ENCODE measurements around the gene ZG16.
"Not testable (repeated sequence)": the region's sequence is repeated elsewhere in the genome, so short reads cannot be mapped to it uniquely, and the experiment has no call there.

ZG16 gene, protein sequence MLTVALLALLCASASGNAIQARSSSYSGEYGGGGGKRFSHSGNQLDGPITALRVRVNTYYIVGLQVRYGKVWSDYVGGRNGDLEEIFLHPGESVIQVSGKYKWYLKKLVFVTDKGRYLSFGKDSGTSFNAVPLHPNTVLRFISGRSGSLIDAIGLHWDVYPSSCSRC

DNA sequence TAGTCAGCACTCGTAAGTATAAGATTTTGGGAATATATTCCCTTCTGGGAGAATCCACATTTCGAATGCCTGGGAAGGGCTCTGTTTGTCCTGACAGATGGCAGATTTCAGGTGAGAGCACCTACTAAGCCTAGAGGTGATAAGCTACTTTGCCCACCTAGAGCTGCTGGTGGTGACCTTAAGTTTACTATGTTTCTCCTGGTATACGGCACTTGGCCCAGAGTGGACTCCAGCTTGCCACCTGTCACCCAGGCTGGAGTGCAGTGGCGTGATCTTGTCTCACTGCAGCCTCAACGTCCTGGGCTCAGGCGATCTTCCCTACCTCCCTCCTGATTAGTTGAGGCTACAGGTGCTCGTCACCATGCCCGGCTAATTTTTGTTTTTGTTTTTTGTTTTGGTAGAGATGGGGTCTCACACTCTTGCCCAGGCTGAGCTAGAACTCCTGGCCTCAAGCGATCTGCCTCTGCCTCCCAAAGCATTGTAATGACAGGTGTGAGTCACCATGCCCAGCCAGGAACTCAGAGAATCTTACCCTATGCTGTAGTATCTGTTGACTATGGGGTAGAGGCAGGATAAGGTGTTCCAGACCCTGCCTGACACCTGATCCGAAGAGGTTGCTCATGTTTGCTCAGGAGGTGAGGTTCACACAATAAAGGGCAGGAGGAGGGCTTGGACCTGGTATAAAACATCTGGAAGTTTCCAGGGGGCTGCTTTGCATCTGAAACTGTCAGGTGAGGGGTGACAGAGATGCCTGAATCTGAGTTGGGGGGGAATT lies at the start of gene ZG16:
TSS of gene ZG16 (plus strand) at position 681 of the 775 bp plus-strand sequence. CDS start 1,011 bp downstream, outside the sequence.
- H3K9ac ChIP-seq (ENCODE audit: insufficient read length, low read depth) = no peak within 1 kb of the TSS
- H3K9me3 ChIP-seq (ENCODE audit: insufficient read depth, low read length) = no peaks in the 10 kb centered on the region
- peaks cover 3% of the 10 kb centered on the region for H3K4me1 ChIP-seq (ENCODE audit: insufficient read depth, insufficient read length)
- DNase-seq (ENCODE audit: low read depth, low spot score) = no peak
- peaks cover 10% of the 10 kb centered on the region for H3K27me3 ChIP-seq (ENCODE audit: insufficient read depth, insufficient read length)
- H3K4me3 ChIP-seq (ENCODE audit: insufficient read length, low read depth) = no peak within 1 kb of the TSS
- H3K36me3 ChIP-seq (ENCODE audit: insufficient read depth, insufficient read length, low read length) = no peaks in the 10 kb centered on the region
- no peak for TF ChIP-seq ZNF274 (IDR thresholded peaks at IDR 0.05; ENCODE audit: low read depth, low read length)
- TF ChIP-seq YY1 (IDR thresholded peaks at IDR 0.05; ENCODE audit: insufficient read depth, insufficient read length) = no peak
- TF ChIP-seq SUZ12 (IDR thresholded peaks at IDR 0.05; ENCODE audit: extremely low read depth, insufficient read depth, insufficient read length) = no peak

DNA sequence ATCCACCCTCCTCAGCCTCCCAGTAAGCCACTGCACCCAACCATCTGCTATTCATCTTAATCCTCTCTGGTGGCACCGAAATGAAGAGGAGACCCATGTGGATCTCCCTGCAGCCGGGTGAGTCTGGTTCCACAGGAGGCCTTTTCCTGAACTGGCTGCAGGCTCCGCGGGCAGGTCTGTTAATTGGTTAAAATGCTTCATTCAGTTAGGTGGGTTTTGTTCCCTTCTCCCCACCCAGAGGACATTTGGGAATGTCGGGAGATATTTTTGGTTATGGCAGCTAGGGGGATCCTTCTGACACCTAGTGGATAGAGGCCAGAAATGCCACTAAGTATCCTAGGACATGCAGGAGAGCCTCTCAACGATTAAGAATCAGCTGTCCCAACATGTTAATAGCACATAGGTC lies 48.9 kb upstream of the ZG16 start:
- peaks cover 66% of the 10 kb centered on the region for H3K36me3 ChIP-seq (ENCODE audit: insufficient read depth, insufficient read length, low read length)
- no peak for DNase-seq (ENCODE audit: low read depth, low spot score)

DNA sequence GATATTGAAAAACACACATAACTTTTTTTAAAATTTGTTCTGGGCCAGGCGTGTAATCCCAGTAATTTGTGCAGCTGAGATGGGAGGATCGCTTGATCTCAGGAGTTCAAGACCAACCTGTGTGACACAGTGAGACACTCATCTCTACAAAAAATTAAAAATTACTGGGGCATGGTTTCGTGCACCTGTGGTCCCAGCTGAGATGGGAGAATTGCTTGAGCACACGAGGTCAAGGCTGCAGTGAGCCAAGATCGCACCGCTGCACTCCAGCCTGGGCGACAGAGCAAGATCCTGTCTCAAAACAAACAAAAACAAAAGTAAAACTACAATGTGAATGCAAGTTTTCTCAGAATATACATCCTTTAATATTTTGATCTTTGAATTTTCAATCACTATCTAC lies 47.4 kb upstream of the ZG16 start:
- H3K36me3 ChIP-seq (ENCODE audit: insufficient read depth, insufficient read length, low read length) = peaks cover 72% of the 10 kb centered on the region
- H3K4me3 ChIP-seq (ENCODE audit: insufficient read length, low read depth) = no peak overlapping the region
- no peak for DNase-seq (ENCODE audit: low read depth, low spot score)
- no peak overlapping the region for H3K9ac ChIP-seq (ENCODE audit: insufficient read length, low read depth)
- H3K27me3 ChIP-seq (ENCODE audit: insufficient read depth, insufficient read length) = no peaks in the 10 kb centered on the region
- TF ChIP-seq ZNF274 (IDR thresholded peaks at IDR 0.05; ENCODE audit: low read depth, low read length) (no peak), YY1 (IDR thresholded peaks at IDR 0.05; ENCODE audit: insufficient read depth, insufficient read length) (no peak), SUZ12 (IDR thresholded peaks at IDR 0.05; ENCODE audit: extremely low read depth, insufficient read depth, insufficient read length) (no peak)
- peaks cover 3% of the 10 kb centered on the region for H3K4me1 ChIP-seq (ENCODE audit: insufficient read depth, insufficient read length)
- no peaks in the 10 kb centered on the region for H3K9me3 ChIP-seq (ENCODE audit: insufficient read depth, low read length)

More for the DNA sequence above, 48.9 kb upstream of the ZG16 start:
- H3K9me3 ChIP-seq (ENCODE audit: insufficient read depth, low read length) = no peaks in the 10 kb centered on the region
- peaks cover 3% of the 10 kb centered on the region for H3K4me1 ChIP-seq (ENCODE audit: insufficient read depth, insufficient read length)
- TF ChIP-seq SUZ12 (IDR thresholded peaks at IDR 0.05; ENCODE audit: extremely low read depth, insufficient read depth, insufficient read length) (no peak), YY1 (IDR thresholded peaks at IDR 0.05; ENCODE audit: insufficient read depth, insufficient read length) (no peak), ZNF274 (IDR thresholded peaks at IDR 0.05; ENCODE audit: low read depth, low read length) (no peak)
- no peaks in the 10 kb centered on the region for H3K27me3 ChIP-seq (ENCODE audit: insufficient read depth, insufficient read length)
- no peak overlapping the region for H3K9ac ChIP-seq (ENCODE audit: insufficient read length, low read depth)
- H3K4me3 ChIP-seq (ENCODE audit: insufficient read length, low read depth) = no peak overlapping the region

DNA sequence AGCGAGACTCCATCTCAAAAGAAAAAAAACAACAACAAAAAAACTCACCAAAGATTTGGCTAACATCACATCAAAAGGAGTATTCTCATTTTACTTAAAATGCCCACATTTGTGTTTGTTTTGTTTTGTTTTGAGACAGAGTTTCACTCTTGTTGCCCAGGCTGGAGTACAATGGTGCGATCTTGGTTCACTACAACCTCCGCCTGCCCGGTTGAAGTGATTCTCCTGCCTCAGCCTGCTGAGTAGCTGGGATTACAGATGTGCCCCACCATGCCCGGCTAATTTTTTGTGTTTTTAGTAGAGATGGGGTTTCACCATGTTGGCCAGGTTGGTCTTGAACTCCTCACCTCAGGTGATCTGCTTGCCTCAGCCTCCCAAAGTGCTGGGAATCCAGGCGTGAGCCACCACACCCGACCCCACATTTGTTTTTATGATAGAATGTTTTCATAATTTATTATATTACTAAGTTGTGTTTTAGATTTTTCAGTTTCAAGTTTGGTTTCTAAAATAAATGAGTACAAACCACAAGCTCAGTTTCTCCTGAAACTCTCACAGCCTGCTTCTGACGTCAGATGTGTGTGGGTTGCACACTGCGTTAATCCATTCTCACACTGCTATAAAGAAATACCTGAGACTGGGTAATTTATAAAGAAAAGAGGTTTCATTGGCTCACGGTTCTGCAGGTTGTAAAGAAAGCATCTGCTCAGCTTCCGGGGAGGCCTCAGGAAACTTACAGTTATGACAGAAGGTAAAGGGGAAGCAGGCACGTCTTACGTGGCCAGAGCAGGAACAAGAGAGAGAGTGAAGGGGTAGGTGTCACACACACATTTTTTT lies 46.1 kb upstream of the ZG16 start:
- H3K9me3 ChIP-seq (ENCODE audit: insufficient read depth, low read length); H3K9ac ChIP-seq (ENCODE audit: insufficient read length, low read depth); H3K27me3 ChIP-seq (ENCODE audit: insufficient read depth, insufficient read length); H3K4me3 ChIP-seq (ENCODE audit: insufficient read length, low read depth); H3K4me1 ChIP-seq (ENCODE audit: insufficient read depth, insufficient read length); DNase-seq (ENCODE audit: low read depth, low spot score): not testable (repeated sequence)
- peaks cover 70% of the 10 kb centered on the region for H3K36me3 ChIP-seq (ENCODE audit: insufficient read depth, insufficient read length, low read length)

DNA sequence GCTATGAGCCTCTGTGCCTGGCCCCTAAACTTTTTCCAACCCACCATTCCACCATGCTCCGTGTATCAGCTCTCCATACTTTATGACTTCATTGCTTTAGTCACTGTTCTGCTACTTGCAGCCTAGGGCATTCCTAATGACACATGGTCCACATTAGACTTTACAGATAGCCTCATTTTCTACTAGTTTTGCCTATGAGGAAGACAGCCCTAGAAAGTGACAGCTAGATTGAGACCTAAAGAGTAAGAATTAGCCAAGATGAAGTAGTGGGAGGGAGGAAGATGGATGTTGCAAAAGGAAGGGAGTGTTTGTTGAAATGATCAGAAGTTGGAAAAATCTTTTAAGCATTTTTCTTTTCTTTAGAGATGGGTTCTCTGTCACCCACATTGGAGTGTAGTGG lies 43.3 kb upstream of the ZG16 start:
- H3K9me3 ChIP-seq (ENCODE audit: insufficient read depth, low read length) = no peaks in the 10 kb centered on the region
- no peaks in the 10 kb centered on the region for H3K27me3 ChIP-seq (ENCODE audit: insufficient read depth, insufficient read length)
- H3K36me3 ChIP-seq (ENCODE audit: insufficient read depth, insufficient read length, low read length) = peaks cover 65% of the 10 kb centered on the region
- no peak for DNase-seq (ENCODE audit: low read depth, low spot score)
- H3K9ac ChIP-seq (ENCODE audit: insufficient read length, low read depth) = no peak overlapping the region
- TF ChIP-seq YY1 (IDR thresholded peaks at IDR 0.05; ENCODE audit: insufficient read depth, insufficient read length) (no peak), ZNF274 (IDR thresholded peaks at IDR 0.05; ENCODE audit: low read depth, low read length) (no peak), SUZ12 (IDR thresholded peaks at IDR 0.05; ENCODE audit: extremely low read depth, insufficient read depth, insufficient read length) (no peak)
- no peak overlapping the region for H3K4me3 ChIP-seq (ENCODE audit: insufficient read length, low read depth)
- H3K4me1 ChIP-seq (ENCODE audit: insufficient read depth, insufficient read length) = peaks cover 6% of the 10 kb centered on the region

DNA sequence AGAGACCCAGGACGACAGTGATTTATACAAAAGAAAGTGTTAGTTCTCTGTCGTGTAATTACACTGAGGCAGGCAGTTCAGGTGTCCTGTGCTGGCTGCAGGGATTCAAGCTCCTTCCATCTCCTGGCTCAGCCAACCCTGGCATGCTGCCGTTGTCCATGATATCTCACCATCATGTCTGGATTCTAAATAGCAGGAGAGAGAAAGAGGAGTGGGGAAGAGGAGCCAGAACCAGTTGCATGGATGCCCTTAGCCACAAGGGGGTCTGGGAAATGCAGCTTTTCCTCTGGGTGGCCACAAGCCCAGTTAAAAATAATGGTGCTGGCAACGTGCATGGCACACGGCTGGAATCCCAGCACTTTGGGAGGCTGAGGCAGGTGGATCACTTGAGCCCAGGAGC lies 41.9 kb upstream of the ZG16 start:
- no peaks in the 10 kb centered on the region for H3K9me3 ChIP-seq (ENCODE audit: insufficient read depth, low read length)
- H3K36me3 ChIP-seq (ENCODE audit: insufficient read depth, insufficient read length, low read length) = peaks cover 53% of the 10 kb centered on the region
- no peak for DNase-seq (ENCODE audit: low read depth, low spot score)
- H3K4me3 ChIP-seq (ENCODE audit: insufficient read length, low read depth) = no peak overlapping the region
- no peaks in the 10 kb centered on the region for H3K27me3 ChIP-seq (ENCODE audit: insufficient read depth, insufficient read length)
- H3K4me1 ChIP-seq (ENCODE audit: insufficient read depth, insufficient read length) = peaks cover 4% of the 10 kb centered on the region
- TF ChIP-seq SUZ12 (IDR thresholded peaks at IDR 0.05; ENCODE audit: extremely low read depth, insufficient read depth, insufficient read length) = no peak
- no peak for TF ChIP-seq ZNF274 (IDR thresholded peaks at IDR 0.05; ENCODE audit: low read depth, low read length)
- TF ChIP-seq YY1 (IDR thresholded peaks at IDR 0.05; ENCODE audit: insufficient read depth, insufficient read length) = no peak
- no peak overlapping the region for H3K9ac ChIP-seq (ENCODE audit: insufficient read length, low read depth)

DNA sequence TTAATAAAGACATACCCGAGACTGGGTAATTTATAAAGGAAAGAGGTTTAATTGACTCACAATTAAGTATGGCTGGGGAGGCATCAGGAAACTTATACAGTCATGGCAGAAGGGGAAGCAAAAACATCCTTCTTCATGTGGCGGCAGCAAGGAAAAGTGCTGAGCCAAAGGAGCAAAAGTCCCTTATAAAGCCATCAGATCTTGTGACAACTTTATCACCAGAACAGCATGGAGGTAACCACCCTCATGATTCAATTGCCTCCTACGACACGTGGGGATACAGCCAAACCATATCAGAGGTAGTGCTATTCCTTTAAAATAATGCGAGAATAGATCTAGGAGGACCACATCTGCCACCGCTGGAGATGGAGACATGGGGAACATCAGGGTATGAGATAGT lies 41.3 kb upstream of the ZG16 start:
- Histone ChIP-seq H3K27me3 (ENCODE audit: insufficient read depth, insufficient read length) (no peaks in the 10 kb centered on the region), H3K4me1 (ENCODE audit: insufficient read depth, insufficient read length) (peaks cover 3% of the 10 kb centered on the region), H3K9ac (ENCODE audit: insufficient read length, low read depth) (no peak overlapping the region), H3K4me3 (ENCODE audit: insufficient read length, low read depth) (no peak overlapping the region), H3K9me3 (ENCODE audit: insufficient read depth, low read length) (no peaks in the 10 kb centered on the region), H3K36me3 (ENCODE audit: insufficient read depth, insufficient read length, low read length) (peaks cover 47% of the 10 kb centered on the region)
- DNase-seq (ENCODE audit: low read depth, low spot score) = no peak
- TF ChIP-seq SUZ12 (IDR thresholded peaks at IDR 0.05; ENCODE audit: extremely low read depth, insufficient read depth, insufficient read length) (no peak), ZNF274 (IDR thresholded peaks at IDR 0.05; ENCODE audit: low read depth, low read length) (no peak), YY1 (IDR thresholded peaks at IDR 0.05; ENCODE audit: insufficient read depth, insufficient read length) (no peak)

Data from NT2/D1 (cell line).